Left ventricle myocardium superior (tissue), 1 donor: ENCODE results near the gene SLC26A11. TPM values are rescaled to one million over a fixed set of nuclear protein-coding genes. Genes with fewer than 3 reads are reported as not detected.
A peak's percentile ranks its signal among the peaks of the same experiment; 100 is the strongest.
"Not testable (repeated sequence)": the region's sequence is repeated elsewhere in the genome, so short reads cannot be mapped to it uniquely, and the experiment has no call there.

Experiments
- ATAC-seq: fragments of 200-7000 bp; cut with Tn5 transposase; one replicate; pipeline ENCODE4 v1.9.1; 2020; ENCODE audit warnings: mild to moderate bottlenecking, moderate library complexity
- DNase-seq: peaks from one replicate; pipeline ENCODE4 v3.0.0-alpha.2; 2020
- intact Hi-C: fragments of 100-400 bp; cut with micrococcal nuclease; formaldehyde crosslinking; loops from one replicate; pipeline ENCODE4 v1.11.0; 2022
- total RNA-seq: library from RNA; stranded (reverse); fragmentation: NEBNext Ultra II Directional; extraction: Animal tissue kit (Norgen Biotek cat#: 25700); gene quantifications from one replicate; pipeline ENCODE4 v1.2.1, GENCODE V29; 2021
- donor health status: DM: no; HTN: yes; CAD: no; lungs with severe emphysema.

The SLC26A11 gene
- total RNA-seq, 1 donor from 2014 or later: 10.6 TPM

- no peak for ATAC-seq
- intact Hi-C loops: no loop called here
- DNase-seq: no peak
Observed at GRCh38 chr17:80291260-80291659, 71.0 kb downstream of the SLC26A11 start.

- DNase-seq (no peak), ATAC-seq (no peak)
- intact Hi-C loops: no loop called here
Observed at GRCh38 chr17:80291691-80292487, 71.7 kb downstream of the SLC26A11 start.

GRCh38 chr17:80292521-80292971 is 72.3 kb downstream of the SLC26A11 start:
- no peak for ATAC-seq
- intact Hi-C loops: no loop called here
- no peak for DNase-seq

- intact Hi-C loops: no loop called here
- DNase-seq: no peak
- ATAC-seq: peak; percentile 24
Observed at GRCh38 chr17:80294210-80294609, 74.0 kb downstream of the SLC26A11 start.

- ATAC-seq (no peak), DNase-seq (no peak)
- intact Hi-C loops: no loop called here
Observed at GRCh38 chr17:80294653-80295052, 74.4 kb downstream of the SLC26A11 start.

DNA sequence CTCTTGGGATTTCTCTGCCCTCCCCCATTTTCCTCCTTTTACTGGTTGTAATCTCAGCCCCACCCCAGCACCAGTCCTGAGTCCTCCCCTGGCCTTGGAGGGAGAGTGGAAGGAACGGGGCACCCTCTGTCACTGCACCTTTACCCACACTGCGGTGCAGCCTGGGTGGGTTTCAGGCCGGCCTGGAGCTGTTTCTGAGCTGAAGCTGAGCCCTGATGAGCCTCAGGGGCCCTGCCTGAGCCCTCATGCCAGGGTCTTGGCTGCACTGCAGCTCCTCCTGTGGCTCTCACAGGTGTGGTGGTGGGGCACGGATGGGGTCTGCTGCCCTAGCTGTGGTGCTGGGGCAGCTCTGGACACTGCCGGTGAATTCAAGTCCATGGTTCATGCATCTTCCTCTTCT is 74.9 kb downstream of the SLC26A11 start:
- ATAC-seq (no peak), DNase-seq (no peak)
- intact Hi-C loops: no loop called here

- ATAC-seq (no peak), DNase-seq (no peak)
- intact Hi-C loops: no loop called here
Observed at GRCh38 chr17:80295559-80295958, 75.3 kb downstream of the SLC26A11 start.

- DNase-seq: no peak
- intact Hi-C loops: no loop called here
Observed at GRCh38 chr17:80296221-80296620, 76.0 kb downstream of the SLC26A11 start.

DNA sequence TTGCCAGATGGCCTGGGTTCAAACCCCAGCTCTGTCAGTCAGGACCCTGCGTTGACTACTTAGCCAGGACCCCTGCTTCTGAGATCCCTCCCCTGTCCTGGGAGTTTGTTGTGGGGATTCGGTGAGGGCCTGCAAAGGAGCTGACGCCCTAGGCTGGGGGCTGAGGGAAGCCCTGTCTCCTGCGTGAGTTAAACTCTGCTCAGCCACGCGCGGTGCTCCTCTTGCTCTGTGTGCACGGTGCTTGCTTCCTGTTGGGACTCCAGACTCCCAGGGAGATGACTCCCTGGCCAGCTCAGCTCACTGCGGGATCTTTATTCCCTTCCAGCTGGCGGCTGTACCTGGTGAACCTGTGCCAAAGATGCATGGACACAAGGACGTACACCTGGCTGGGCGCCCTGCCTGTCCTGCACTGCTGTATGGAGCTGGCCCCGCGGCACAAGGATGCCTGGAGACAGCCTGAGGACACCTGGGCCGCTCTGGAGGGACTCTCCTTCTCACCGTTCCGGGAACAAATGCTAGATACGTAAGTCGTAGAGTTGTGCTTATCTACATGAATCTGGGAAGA is 77.9 kb downstream of the SLC26A11 start:
- no peak for ATAC-seq
- DNase-seq: no peak
- intact Hi-C loops: no loop called here

More at GRCh38 chr17:80296221-80296620, 76.0 kb downstream of the SLC26A11 start:
- ATAC-seq: no peak

GRCh38 chr17:80299350-80300100 is 79.3 kb downstream of the SLC26A11 start:
- DNase-seq, intact Hi-C loops, ATAC-seq: not testable (repeated sequence)

- DNase-seq, ATAC-seq: not testable (repeated sequence)
Observed at GRCh38 chr17:80300756-80301155, 80.5 kb downstream of the SLC26A11 start.

More at GRCh38 chr17:80300756-80301155, 80.5 kb downstream of the SLC26A11 start:
- intact Hi-C loops: not testable (repeated sequence)

Other genes with a start within 250 kb of the SLC26A11 start
- gene TBC1D16, start 184.6 kb upstream of the SLC26A11 start, total RNA-seq: 13.1 TPM
- gene CCDC40, start 183.8 kb upstream of the SLC26A11 start, total RNA-seq: 5.8 TPM
- 45.8 TPM for gene GAA, start 118.8 kb upstream of the SLC26A11 start, total RNA-seq
- 31.6 TPM for gene EIF4A3, start 73.3 kb upstream of the SLC26A11 start, total RNA-seq
- not detected for gene CARD14, start 50.4 kb upstream of the SLC26A11 start, total RNA-seq
- 11.4 TPM for gene SGSH, start 94 bp upstream of the SLC26A11 start, total RNA-seq
- gene RNF213, start 40.4 kb downstream of the SLC26A11 start, total RNA-seq: 25.7 TPM
- 9.1 TPM for gene ENDOV, start 194.7 kb downstream of the SLC26A11 start, total RNA-seq